ENCODE results near the gene MYOF.

GRCh38 chr10:93452143-93452542 is 30.0 kb downstream of the MYOF start:
- TF ChIP-seq CTCF (IDR thresholded peaks at IDR 0.05) = no peak
- TF ChIP-seq POLR2A (IDR thresholded peaks at IDR 0.05) = no peak
